WI38 (cell line): ENCODE data around the gene KCNH5.

ENCODE experiments used
- H3K4me3 ChIP-seq: 2 replicates; pipeline ENCODE4 v1.5.1; 2011; ENCODE audit warnings: low read depth, mild to moderate bottlenecking, control low read depth, low read length
- CTCF ChIP-seq: IDR thresholded peaks from 2 replicates; pipeline ENCODE4 v1.5.1; 2012; ENCODE audit warnings: low read depth, mild to moderate bottlenecking, control low read depth, low read length

The KCNH5 gene

GRCh38 chr14:63045234-63045611, at the start of gene KCNH5:
TSS of gene KCNH5 (minus strand) at chr14:63045458. CDS start at chr14:63045186, 272 bp downstream.
- H3K4me3 ChIP-seq, result no peak within 1 kb of the TSS
- no peak for TF ChIP-seq CTCF

- TF ChIP-seq CTCF, result no peak
- H3K4me3 ChIP-seq, result no peak overlapping the region
These were observed 46.2 kb upstream of the KCNH5 start for GRCh38 chr14:63091394-63091996.

GRCh38 chr14:63088865-63089264, 43.6 kb upstream of the KCNH5 start:
- H3K4me3 ChIP-seq, result no peak overlapping the region
- no peak for TF ChIP-seq CTCF

- TF ChIP-seq CTCF, result no peak
- no peak overlapping the region for H3K4me3 ChIP-seq
These were observed 33.3 kb upstream of the KCNH5 start for GRCh38 chr14:63078569-63078968.

- no peak for TF ChIP-seq CTCF
These were observed 31.2 kb upstream of the KCNH5 start for GRCh38 chr14:63076488-63076887.

GRCh38 chr14:63055631-63056030, 10.4 kb upstream of the KCNH5 start:
- no peak for TF ChIP-seq CTCF
- H3K4me3 ChIP-seq, result no peak overlapping the region

More at GRCh38 chr14:63076488-63076887, 31.2 kb upstream of the KCNH5 start:
- H3K4me3 ChIP-seq, result no peak overlapping the region

GRCh38 chr14:63051992-63052391, 6.7 kb upstream of the KCNH5 start:
- TF ChIP-seq CTCF, result no peak
- H3K4me3 ChIP-seq, result no peak overlapping the region
